OCI-LY1 (cell line): ENCODE measurements around the gene CHPF.

Experiments used
- EZH2 ChIP-seq: fragments of 200-600 bp; sonication (generic), shearing (Covaris generic); IDR thresholded peaks from 2 replicates; pipeline ENCODE4 v1.8.0; 2017; ENCODE audit warnings: borderline replicate concordance, mixed run types, mild to moderate bottlenecking, antibody characterized with exemption, low read length, moderate library complexity, mixed read lengths
- TF ChIP-seq, protein P1 (sequence below): fragments of 200-600 bp; sonication (generic), shearing (Covaris generic); IDR thresholded peaks from 2 replicates; pipeline ENCODE4 v1.5.1; 2017; ENCODE audit warnings: mild to moderate bottlenecking, antibody characterized with exemption, low read length, moderate library complexity, mixed read lengths

DNA sequence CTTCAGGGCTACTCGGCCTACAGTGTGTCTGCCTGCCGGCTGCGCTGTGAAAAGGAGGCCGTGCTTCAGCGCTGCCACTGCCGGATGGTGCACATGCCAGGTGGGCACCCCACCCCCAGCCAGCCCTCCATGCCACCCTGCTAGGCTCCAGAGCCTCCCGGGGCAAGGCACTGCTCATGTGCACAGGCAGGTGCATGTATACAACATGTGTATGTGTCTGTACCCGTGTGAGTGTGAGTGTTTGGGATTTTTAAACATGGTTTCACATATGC, 11.3 kb downstream of the CHPF start:
- TF ChIP-seq, protein P1, sequence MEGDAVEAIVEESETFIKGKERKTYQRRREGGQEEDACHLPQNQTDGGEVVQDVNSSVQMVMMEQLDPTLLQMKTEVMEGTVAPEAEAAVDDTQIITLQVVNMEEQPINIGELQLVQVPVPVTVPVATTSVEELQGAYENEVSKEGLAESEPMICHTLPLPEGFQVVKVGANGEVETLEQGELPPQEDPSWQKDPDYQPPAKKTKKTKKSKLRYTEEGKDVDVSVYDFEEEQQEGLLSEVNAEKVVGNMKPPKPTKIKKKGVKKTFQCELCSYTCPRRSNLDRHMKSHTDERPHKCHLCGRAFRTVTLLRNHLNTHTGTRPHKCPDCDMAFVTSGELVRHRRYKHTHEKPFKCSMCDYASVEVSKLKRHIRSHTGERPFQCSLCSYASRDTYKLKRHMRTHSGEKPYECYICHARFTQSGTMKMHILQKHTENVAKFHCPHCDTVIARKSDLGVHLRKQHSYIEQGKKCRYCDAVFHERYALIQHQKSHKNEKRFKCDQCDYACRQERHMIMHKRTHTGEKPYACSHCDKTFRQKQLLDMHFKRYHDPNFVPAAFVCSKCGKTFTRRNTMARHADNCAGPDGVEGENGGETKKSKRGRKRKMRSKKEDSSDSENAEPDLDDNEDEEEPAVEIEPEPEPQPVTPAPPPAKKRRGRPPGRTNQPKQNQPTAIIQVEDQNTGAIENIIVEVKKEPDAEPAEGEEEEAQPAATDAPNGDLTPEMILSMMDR, result no peak
- no peak for TF ChIP-seq EZH2
